ENCODE results near the gene ZNF865. TPM values are rescaled to one million over a fixed set of nuclear protein-coding genes. Genes with fewer than 3 reads are reported as not detected.

The ZNF865 gene
- polyA plus RNA-seq, 2 donors = 4.3 to 5.9 TPM

DNA sequence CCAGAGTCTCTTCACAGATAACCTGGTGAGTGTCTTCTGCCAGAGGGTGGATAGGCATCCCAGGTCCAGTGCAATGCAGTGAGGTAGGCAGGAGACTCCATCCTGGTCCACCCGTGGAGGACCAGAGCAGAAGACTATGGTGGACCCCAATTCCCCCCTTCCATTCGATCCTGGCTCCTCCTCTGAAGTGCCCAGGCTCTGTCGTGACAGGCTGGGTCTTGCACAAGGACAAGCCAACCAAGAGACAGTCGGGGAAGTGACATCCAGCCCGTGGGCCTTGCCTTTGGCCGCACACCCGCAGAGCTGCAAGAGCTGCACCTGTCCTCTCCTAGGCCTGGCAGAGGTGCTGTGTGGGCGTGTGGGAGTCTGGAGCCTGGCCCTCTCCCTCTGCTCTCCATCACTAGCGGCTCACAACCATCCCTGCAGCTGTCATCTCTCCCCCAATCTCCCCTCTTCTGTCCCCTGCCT lies 15.8 kb downstream of the ZNF865 start:
- H3K36me3 ChIP-seq (ENCODE audit: control insufficient read depth in 2 of 2, insufficient read depth in 2 of 2, low read length in 1 of 2) = peaks cover 0 to 17% of the 10 kb centered on the region in 2 donors
- peaks cover 0 to 1% of the 10 kb centered on the region in 2 donors for H3K4me1 ChIP-seq (ENCODE audit: control insufficient read depth in 2 of 2, insufficient read depth in 2 of 2, low read length in 1 of 2)
- H3K27me3 ChIP-seq (ENCODE audit: control insufficient read depth in 1 of 2, insufficient read depth in 2 of 2, low read length in 2 of 2) = no peaks in the 10 kb centered on the region
- H3K9me3 ChIP-seq (ENCODE audit: control insufficient read depth in 2 of 2, insufficient read depth in 1 of 2, low read depth in 1 of 2, low read length in 1 of 2) = no peaks in the 10 kb centered on the region
- H3K4me3 ChIP-seq (ENCODE audit: low read depth in 1 of 2, low read length in 2 of 2) = no peak overlapping the region
- WGBS, 2 donors = 71 to 79% methylated on average over 8 to 9 of the region's 9 CpGs
- H3K27ac ChIP-seq (ENCODE audit: low read depth in 2 of 2, low read length in 1 of 2) = no peak overlapping the region

DNA sequence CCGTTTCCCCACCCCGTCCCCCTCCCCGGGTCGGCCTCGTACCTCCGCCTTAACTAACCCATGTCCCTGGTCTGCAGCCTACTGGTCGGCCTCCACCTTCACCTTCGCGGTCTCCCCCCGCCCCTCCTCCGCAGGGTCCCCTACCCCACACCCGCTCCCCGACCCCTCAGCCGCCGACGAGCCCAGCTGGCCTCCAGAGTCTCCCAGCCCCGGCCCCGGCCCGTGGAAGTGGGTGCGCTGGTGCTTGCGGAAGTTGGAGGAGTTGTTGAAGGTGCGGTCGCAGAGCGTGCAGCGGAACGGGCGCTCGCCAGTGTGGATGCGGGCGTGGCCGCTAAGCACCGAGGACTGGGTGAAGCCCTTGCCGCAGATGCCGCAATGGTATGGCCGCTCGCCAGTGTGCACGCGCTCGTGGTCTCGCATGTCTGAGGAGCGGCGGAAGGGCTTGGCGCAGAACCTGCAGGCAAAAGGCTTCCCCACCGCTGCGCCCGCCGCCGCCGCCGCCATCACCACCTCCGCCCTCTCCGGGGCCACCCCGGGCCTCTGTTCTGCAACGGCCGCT lies 16.3 kb downstream of the ZNF865 start:
- no peaks in the 10 kb centered on the region for H3K9me3 ChIP-seq (ENCODE audit: control insufficient read depth in 2 of 2, insufficient read depth in 1 of 2, low read depth in 1 of 2, low read length in 1 of 2)
- H3K36me3 ChIP-seq (ENCODE audit: control insufficient read depth in 2 of 2, insufficient read depth in 2 of 2, low read length in 1 of 2) = peaks cover 0 to 12% of the 10 kb centered on the region in 2 donors
- H3K27ac ChIP-seq (ENCODE audit: low read depth in 2 of 2, low read length in 1 of 2) = no peak overlapping the region
- no peak overlapping the region for H3K4me3 ChIP-seq (ENCODE audit: low read depth in 1 of 2, low read length in 2 of 2)
- WGBS, 2 donors = 95 to 96% methylated on average over 55 of the region's 55 CpGs
- H3K4me1 ChIP-seq (ENCODE audit: control insufficient read depth in 2 of 2, insufficient read depth in 2 of 2, low read length in 1 of 2) = peaks cover 0 to 1% of the 10 kb centered on the region in 2 donors
- H3K27me3 ChIP-seq (ENCODE audit: control insufficient read depth in 1 of 2, insufficient read depth in 2 of 2, low read length in 2 of 2) = no peaks in the 10 kb centered on the region

DNA sequence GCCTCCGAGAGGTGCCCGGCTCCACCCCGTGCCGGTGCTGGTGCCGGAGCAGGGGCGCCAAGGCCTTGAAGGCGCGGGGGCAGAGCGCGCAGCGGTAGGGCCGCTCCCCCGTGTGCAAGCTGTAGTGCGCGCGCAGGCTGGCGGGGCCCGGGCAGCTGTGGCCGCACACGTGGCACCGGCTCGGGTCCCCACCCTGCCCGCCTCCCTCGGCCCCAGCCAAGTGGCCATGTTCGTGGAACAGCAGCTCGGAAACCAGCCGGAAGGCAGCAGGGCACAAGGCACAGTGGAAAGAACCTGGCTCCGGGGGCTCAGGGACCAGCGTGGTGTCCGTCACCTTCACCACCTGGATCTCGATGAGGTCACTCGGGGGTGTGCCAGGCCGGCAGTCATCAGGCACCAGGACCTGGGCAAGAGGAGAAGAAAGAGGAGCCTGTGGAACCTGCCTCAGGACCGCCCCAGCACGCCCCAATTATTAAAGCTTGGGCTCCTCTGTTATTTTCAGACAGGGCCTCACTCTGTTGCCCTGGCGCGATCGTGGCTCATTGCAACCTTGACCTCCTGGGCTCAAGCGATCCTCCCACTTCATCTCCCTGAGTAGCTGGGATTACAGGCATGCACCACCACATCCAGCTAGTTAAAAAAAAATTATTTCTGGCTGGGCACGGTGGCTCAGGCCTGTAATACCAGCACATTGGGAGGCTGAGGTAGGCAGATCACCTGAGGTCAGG lies 17.0 kb downstream of the ZNF865 start:
- no peak overlapping the region for H3K4me3 ChIP-seq (ENCODE audit: low read depth in 1 of 2, low read length in 2 of 2)
- 93 to 95% methylated on average over 40 of the region's 40 CpGs for WGBS, 2 donors
- H3K9me3 ChIP-seq (ENCODE audit: control insufficient read depth in 2 of 2, insufficient read depth in 1 of 2, low read depth in 1 of 2, low read length in 1 of 2) = no peaks in the 10 kb centered on the region
- H3K4me1 ChIP-seq (ENCODE audit: control insufficient read depth in 2 of 2, insufficient read depth in 2 of 2, low read length in 1 of 2) = peaks cover 0 to 1% of the 10 kb centered on the region in 2 donors
- H3K27me3 ChIP-seq (ENCODE audit: control insufficient read depth in 1 of 2, insufficient read depth in 2 of 2, low read length in 2 of 2) = no peaks in the 10 kb centered on the region
- H3K27ac ChIP-seq (ENCODE audit: low read depth in 2 of 2, low read length in 1 of 2) = no peak overlapping the region
- H3K36me3 ChIP-seq (ENCODE audit: control insufficient read depth in 2 of 2, insufficient read depth in 2 of 2, low read length in 1 of 2) = peaks cover 0 to 9% of the 10 kb centered on the region in 2 donors

DNA sequence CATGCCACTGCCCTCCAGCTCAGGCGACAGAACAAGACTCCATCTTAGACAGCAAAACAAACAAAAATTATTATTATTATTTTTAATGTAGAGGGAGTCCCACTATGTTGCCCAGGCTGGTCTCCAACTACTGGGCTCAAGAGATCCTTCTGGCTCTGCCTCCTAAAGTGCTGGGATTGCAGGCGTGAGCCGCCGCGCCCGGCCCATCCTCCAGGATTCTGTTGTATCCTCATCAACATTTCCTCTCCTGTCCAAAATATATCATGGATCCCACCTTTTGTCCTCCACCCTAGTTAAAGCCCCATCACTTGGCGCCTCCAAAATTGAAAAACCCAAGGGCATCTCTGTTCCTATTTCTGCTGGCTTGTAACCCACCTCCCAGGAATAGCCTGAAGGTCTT lies 17.7 kb downstream of the ZNF865 start:
- no peak overlapping the region for H3K27ac ChIP-seq (ENCODE audit: low read depth in 2 of 2, low read length in 1 of 2)
- H3K36me3 ChIP-seq (ENCODE audit: control insufficient read depth in 2 of 2, insufficient read depth in 2 of 2, low read length in 1 of 2) = peaks cover 0 to 8% of the 10 kb centered on the region in 2 donors
- no peak overlapping the region for H3K4me3 ChIP-seq (ENCODE audit: low read depth in 1 of 2, low read length in 2 of 2)
- no peaks in the 10 kb centered on the region for H3K9me3 ChIP-seq (ENCODE audit: control insufficient read depth in 2 of 2, insufficient read depth in 1 of 2, low read depth in 1 of 2, low read length in 1 of 2)
- no peaks in the 10 kb centered on the region for H3K27me3 ChIP-seq (ENCODE audit: control insufficient read depth in 1 of 2, insufficient read depth in 2 of 2, low read length in 2 of 2)
- H3K4me1 ChIP-seq (ENCODE audit: control insufficient read depth in 2 of 2, insufficient read depth in 2 of 2, low read length in 1 of 2) = peaks cover 0 to 1% of the 10 kb centered on the region in 2 donors
- WGBS, 2 donors = 93 to 98% methylated on average over 7 of the region's 7 CpGs

DNA sequence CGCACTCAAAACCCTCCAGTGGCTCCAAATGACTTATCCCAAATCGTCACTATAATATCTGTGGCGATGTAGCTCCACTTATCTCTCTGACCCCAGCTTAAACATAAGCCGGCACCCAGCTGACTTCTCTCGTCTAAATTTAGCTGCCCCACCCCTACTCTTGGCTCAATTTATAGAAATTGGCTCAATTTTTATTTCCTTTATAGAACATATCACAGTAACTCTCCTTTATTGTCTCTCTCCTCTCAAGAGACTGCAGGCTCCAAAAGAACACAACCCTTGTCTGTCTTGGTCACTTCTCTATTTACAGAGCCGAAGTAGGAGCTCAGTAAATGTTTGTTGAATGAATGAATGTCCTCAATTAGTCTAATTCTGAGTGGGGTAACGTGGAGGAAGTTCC lies 18.1 kb downstream of the ZNF865 start:
- no peak overlapping the region for H3K27ac ChIP-seq (ENCODE audit: low read depth in 2 of 2, low read length in 1 of 2)
- no peaks in the 10 kb centered on the region for H3K27me3 ChIP-seq (ENCODE audit: control insufficient read depth in 1 of 2, insufficient read depth in 2 of 2, low read length in 2 of 2)
- peaks cover 0 to 8% of the 10 kb centered on the region in 2 donors for H3K36me3 ChIP-seq (ENCODE audit: control insufficient read depth in 2 of 2, insufficient read depth in 2 of 2, low read length in 1 of 2)
- no peaks in the 10 kb centered on the region for H3K9me3 ChIP-seq (ENCODE audit: control insufficient read depth in 2 of 2, insufficient read depth in 1 of 2, low read depth in 1 of 2, low read length in 1 of 2)
- no peak overlapping the region for H3K4me3 ChIP-seq (ENCODE audit: low read depth in 1 of 2, low read length in 2 of 2)
- H3K4me1 ChIP-seq (ENCODE audit: control insufficient read depth in 2 of 2, insufficient read depth in 2 of 2, low read length in 1 of 2) = peaks cover 0 to 1% of the 10 kb centered on the region in 2 donors
- 53 to 57% methylated on average over 7 of the region's 7 CpGs for WGBS, 2 donors

DNA sequence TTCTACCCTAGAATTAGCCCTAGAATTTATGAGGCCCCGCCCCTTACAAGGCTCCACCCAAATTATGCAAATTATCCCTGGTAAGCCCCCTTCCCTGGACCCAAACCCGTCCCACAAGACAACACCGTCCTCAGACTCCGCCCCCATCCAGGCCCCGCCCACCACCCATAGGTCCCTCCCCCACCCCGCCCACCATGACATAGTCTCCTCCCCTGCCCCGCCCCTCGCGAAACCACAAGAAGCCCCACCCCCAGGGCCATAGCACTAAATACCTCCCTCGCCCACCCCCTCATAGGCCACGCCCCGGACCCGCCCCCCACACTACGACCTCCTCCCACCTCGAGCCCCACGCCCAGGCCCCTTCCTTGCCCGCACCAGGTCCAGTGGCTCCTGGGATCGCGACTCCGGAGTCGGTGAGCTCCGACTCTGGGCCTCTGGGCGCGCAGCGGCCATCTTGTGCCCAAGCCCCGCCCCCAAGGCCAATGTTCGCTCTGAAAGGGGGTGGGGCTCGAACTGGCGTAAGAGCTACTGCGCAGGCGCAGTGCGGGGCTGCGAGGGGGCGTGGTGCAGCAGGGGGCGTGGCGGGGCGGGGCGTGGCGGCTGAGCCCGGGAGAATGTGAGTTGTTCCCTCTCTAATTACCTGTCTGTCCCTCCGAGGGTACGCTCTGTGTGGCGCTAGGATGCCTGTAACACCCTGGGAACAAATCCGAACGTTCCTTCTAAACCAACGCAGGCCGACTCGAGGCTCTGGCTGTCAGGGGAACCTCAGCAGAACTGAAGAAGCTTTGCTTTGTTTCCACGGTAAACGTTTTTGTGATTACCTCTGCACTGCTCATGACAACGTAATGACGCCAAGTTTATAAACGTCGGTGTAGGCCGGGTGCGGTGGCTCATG lies 18.9 kb downstream of the ZNF865 start, which contains the start of gene ZNF784:
ZNF784 (minus strand) TSS at position 458 of the 895 bp plus-strand sequence; CDS start at position 453, 5 bp downstream.
- Histone ChIP-seq H3K36me3 (ENCODE audit: control insufficient read depth in 2 of 2, insufficient read depth in 2 of 2, low read length in 1 of 2) (peaks cover 0 to 8% of the 10 kb centered on the region in 2 donors), H3K9me3 (ENCODE audit: control insufficient read depth in 2 of 2, insufficient read depth in 1 of 2, low read depth in 1 of 2, low read length in 1 of 2) (no peaks in the 10 kb centered on the region), H3K27me3 (ENCODE audit: control insufficient read depth in 1 of 2, insufficient read depth in 2 of 2, low read length in 2 of 2) (no peaks in the 10 kb centered on the region), H3K4me1 (ENCODE audit: control insufficient read depth in 2 of 2, insufficient read depth in 2 of 2, low read length in 1 of 2) (peaks cover 0 to 1% of the 10 kb centered on the region in 2 donors), H3K4me3 (ENCODE audit: low read depth in 1 of 2, low read length in 2 of 2) (peak within 1 kb of the TSS; percentile 46 to 72), H3K27ac (ENCODE audit: low read depth in 2 of 2, low read length in 1 of 2) (peak within 1 kb of the TSS; percentile 96 to 98)
- 0 to 1% methylated on average over 53 to 56 of the region's 56 CpGs for WGBS, 2 donors

DNA sequence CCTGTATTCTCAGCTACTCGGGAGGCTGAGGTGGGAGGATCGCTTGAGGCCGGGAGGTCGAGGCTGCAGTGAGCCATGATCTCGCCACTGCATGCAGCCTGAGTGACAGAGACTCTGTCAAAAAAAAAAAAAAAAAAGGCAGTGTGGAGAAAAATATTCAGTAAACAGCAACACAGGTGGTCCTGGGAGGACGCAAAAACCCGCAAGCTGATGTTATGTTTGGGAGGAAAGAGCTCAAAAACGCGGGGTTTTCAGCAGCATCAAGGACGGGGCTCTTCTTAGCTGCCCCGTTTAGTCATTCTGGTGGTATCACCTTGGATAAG lies 19.5 kb downstream of the ZNF865 start:
- peak overlapping the region; percentile 96 to 98 for H3K27ac ChIP-seq (ENCODE audit: low read depth in 2 of 2, low read length in 1 of 2)
- H3K4me1 ChIP-seq (ENCODE audit: control insufficient read depth in 2 of 2, insufficient read depth in 2 of 2, low read length in 1 of 2) = peaks cover 0 to 1% of the 10 kb centered on the region in 2 donors
- peaks cover 0 to 8% of the 10 kb centered on the region in 2 donors for H3K36me3 ChIP-seq (ENCODE audit: control insufficient read depth in 2 of 2, insufficient read depth in 2 of 2, low read length in 1 of 2)
- H3K4me3 ChIP-seq (ENCODE audit: low read depth in 1 of 2, low read length in 2 of 2) = peak overlapping the region in 1 of 2 donors; percentile 46
- 36 to 43% methylated on average over 11 of the region's 11 CpGs for WGBS, 2 donors
- H3K9me3 ChIP-seq (ENCODE audit: control insufficient read depth in 2 of 2, insufficient read depth in 1 of 2, low read depth in 1 of 2, low read length in 1 of 2) = no peaks in the 10 kb centered on the region
- no peaks in the 10 kb centered on the region for H3K27me3 ChIP-seq (ENCODE audit: control insufficient read depth in 1 of 2, insufficient read depth in 2 of 2, low read length in 2 of 2)

DNA sequence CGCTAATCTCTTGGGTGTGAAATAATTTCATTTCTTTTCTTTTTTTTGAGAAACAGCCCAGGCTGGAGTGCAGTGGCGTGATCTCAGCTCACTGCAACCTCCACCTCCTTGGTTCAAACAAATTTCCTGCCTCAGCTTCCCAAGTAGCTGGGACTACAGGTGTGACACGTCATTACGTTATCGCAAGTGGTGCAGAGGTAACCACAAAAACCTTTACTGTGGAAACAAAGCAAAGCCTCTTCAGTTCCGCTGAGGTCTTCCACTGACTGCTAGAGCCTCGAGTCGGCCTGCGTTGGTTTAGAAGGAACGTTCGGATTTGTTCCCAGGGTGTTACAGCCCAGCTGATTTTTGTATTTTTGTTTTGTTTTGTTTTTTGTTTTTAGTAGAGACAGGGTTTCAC lies 20.9 kb downstream of the ZNF865 start:
- H3K27ac ChIP-seq (ENCODE audit: low read depth in 2 of 2, low read length in 1 of 2) = no peak overlapping the region
- peaks cover 0 to 1% of the 10 kb centered on the region in 2 donors for H3K4me1 ChIP-seq (ENCODE audit: control insufficient read depth in 2 of 2, insufficient read depth in 2 of 2, low read length in 1 of 2)
- no peaks in the 10 kb centered on the region for H3K27me3 ChIP-seq (ENCODE audit: control insufficient read depth in 1 of 2, insufficient read depth in 2 of 2, low read length in 2 of 2)
- peaks cover 0 to 4% of the 10 kb centered on the region in 2 donors for H3K36me3 ChIP-seq (ENCODE audit: control insufficient read depth in 2 of 2, insufficient read depth in 2 of 2, low read length in 1 of 2)
- no peak overlapping the region for H3K4me3 ChIP-seq (ENCODE audit: low read depth in 1 of 2, low read length in 2 of 2)
- WGBS, 2 donors = 62 to 83% methylated on average over 11 of the region's 11 CpGs
- no peaks in the 10 kb centered on the region for H3K9me3 ChIP-seq (ENCODE audit: control insufficient read depth in 2 of 2, insufficient read depth in 1 of 2, low read depth in 1 of 2, low read length in 1 of 2)

DNA sequence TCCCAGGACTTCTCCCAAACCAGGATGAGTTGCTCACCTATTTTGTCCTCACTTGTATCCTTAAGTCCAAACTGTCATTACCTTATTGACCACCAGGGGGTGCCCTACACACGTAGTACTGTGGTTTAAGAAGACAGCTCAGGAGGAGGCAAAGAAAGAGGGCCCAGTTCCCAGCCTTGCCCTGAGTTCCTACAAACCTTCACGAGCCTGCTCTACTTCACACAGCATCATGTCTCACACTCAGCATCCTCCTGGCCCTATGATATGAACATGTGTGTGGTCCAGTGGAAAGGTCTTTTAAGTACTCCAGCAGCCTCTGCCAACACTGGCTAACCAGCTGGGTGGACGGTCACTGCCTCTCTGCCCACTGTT lies 27.0 kb downstream of the ZNF865 start:
- Histone ChIP-seq H3K9me3 (ENCODE audit: control insufficient read depth in 2 of 2, insufficient read depth in 1 of 2, low read depth in 1 of 2, low read length in 1 of 2) (no peaks in the 10 kb centered on the region), H3K4me3 (ENCODE audit: low read depth in 1 of 2, low read length in 2 of 2) (no peak overlapping the region), H3K27me3 (ENCODE audit: control insufficient read depth in 1 of 2, insufficient read depth in 2 of 2, low read length in 2 of 2) (no peaks in the 10 kb centered on the region), H3K4me1 (ENCODE audit: control insufficient read depth in 2 of 2, insufficient read depth in 2 of 2, low read length in 1 of 2) (peaks cover 4 to 13% of the 10 kb centered on the region in 2 donors), H3K27ac (ENCODE audit: low read depth in 2 of 2, low read length in 1 of 2) (peak overlapping the region in 1 of 2 donors; percentile 70), H3K36me3 (ENCODE audit: control insufficient read depth in 2 of 2, insufficient read depth in 2 of 2, low read length in 1 of 2) (no peaks in the 10 kb centered on the region)
- 29 to 31% methylated on average over 3 of the region's 3 CpGs for WGBS, 2 donors
